ENCODE measurements around the gene KRT80. TPM values are rescaled to one million over a fixed set of nuclear protein-coding genes. Genes with fewer than 3 reads are reported as not detected.

KRT80 gene
- total and polyA plus RNA-seq, 2 donors (not counting 3 experiments of a cell fraction or from before 2014, with no cell fraction given) = 13.6 to 23.7 TPM

DNA sequence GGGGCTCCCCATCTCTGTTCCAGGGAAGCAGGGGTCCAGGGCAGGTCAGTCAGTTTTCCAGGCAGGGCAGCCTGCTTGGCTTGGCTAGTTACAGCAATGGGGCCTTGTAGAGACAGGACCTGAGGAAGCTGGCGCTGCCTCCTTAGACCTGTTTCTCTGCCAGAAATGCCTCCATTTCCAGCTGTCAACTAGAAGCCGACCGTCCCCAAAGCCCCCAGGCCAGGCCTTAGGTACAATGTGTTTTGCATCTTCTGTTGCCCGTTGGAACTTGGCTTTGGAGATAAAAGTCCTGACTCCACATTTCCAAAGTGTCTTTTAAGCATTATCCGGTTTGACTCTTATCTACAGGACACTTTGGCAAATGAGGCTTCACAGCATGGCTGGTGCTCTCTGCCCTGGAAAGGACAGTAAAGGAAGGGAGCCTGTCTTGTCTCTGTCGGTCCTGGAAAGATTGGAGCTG is 42.6 kb downstream of the KRT80 start:
- H3K79me2 ChIP-seq (ENCODE audit: control insufficient read depth, insufficient read depth, low read length) = no peaks in the 10 kb centered on the region
- no peaks in the 10 kb centered on the region for H4K20me1 ChIP-seq (replicated peaks; ENCODE audit: control insufficient read depth, extremely low read depth, insufficient read depth, low read length)
- dilution Hi-C loops (cut with MboI; ENCODE audit: extremely low pct_ligation_motif_present, low sequenced_read_pairs) = no loop called here
- H3K27me3 ChIP-seq (ENCODE audit: control insufficient read depth in 2 of 2, insufficient read depth in 2 of 2, low read length in 2 of 2) = no peaks in the 10 kb centered on the region
- H3K36me3 ChIP-seq (ENCODE audit: control insufficient read depth in 2 of 2, extremely low read depth in 1 of 2, insufficient read depth in 2 of 2, low read length in 2 of 2) = no peaks in the 10 kb centered on the region
- intact Hi-C loops (cut with micrococcal nuclease) = no loop called here
- FAIRE-seq (peak; percentile 12), DNase-seq (ENCODE audit: low read depth, low spot score) (no peak)
- H3K4me2 ChIP-seq (ENCODE audit: insufficient read depth, low read length) = no peak overlapping the region
- POLR2A ChIA-PET = no interaction called here
- no peak overlapping the region for H3K27ac ChIP-seq (ENCODE audit: insufficient read depth, low read depth, low read length)
- H3K4me3 ChIP-seq (replicated peaks in 1 of 3; ENCODE audit: insufficient read depth in 1 of 3, low read depth in 1 of 3, low read length in 3 of 3) = no peak overlapping the region
- CTCF ChIA-PET = interaction anchor here (1.2 to 1.8 kb wide), 3 partner anchors 9 to 721 kb away, joined by 3 to 6 read pairs (median 4); no protein-coding TSS in a partner anchor
- H3K9me3 ChIP-seq (replicated peaks; ENCODE audit: control insufficient read depth, insufficient read depth, low read length) = no peaks in the 10 kb centered on the region
- TF ChIP-seq FOS (IDR thresholded peaks at IDR 0.05; ENCODE audit: borderline replicate concordance, insufficient read depth, low read length) (no peak), MYC (IDR thresholded peaks at IDR 0.05; ENCODE audit: low read depth, low read length) (no peak), EZH2 (IDR thresholded peaks at IDR 0.05; ENCODE audit: borderline replicate concordance, low read depth, low read length, severe bottlenecking) (no peak), GATA2 (IDR thresholded peaks at IDR 0.05; ENCODE audit: insufficient read depth, insufficient read length, low read depth, low read length) (no peak), POLR2A (IDR thresholded peaks at IDR 0.05; ENCODE audit: low read depth, low read length) (no peak), POLR2AphosphoS5 (IDR thresholded peaks at IDR 0.05; ENCODE audit: insufficient read depth, low read depth, low read length) (no peak), JUN (IDR thresholded peaks at IDR 0.05; ENCODE audit: borderline replicate concordance, insufficient read depth, insufficient read length, low read depth) (no peak)
- TF ChIP-seq, protein P1, sequence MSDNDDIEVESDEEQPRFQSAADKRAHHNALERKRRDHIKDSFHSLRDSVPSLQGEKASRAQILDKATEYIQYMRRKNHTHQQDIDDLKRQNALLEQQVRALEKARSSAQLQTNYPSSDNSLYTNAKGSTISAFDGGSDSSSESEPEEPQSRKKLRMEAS (IDR thresholded peaks at IDR 0.05; ENCODE audit: insufficient read depth, insufficient read length) = no peak
- TF ChIP-seq, protein P2, sequence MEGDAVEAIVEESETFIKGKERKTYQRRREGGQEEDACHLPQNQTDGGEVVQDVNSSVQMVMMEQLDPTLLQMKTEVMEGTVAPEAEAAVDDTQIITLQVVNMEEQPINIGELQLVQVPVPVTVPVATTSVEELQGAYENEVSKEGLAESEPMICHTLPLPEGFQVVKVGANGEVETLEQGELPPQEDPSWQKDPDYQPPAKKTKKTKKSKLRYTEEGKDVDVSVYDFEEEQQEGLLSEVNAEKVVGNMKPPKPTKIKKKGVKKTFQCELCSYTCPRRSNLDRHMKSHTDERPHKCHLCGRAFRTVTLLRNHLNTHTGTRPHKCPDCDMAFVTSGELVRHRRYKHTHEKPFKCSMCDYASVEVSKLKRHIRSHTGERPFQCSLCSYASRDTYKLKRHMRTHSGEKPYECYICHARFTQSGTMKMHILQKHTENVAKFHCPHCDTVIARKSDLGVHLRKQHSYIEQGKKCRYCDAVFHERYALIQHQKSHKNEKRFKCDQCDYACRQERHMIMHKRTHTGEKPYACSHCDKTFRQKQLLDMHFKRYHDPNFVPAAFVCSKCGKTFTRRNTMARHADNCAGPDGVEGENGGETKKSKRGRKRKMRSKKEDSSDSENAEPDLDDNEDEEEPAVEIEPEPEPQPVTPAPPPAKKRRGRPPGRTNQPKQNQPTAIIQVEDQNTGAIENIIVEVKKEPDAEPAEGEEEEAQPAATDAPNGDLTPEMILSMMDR (IDR thresholded peaks at IDR 0.05; ENCODE audit: extremely low read depth in 1 of 2, insufficient read depth in 1 of 2, low read depth in 1 of 2, low read length in 2 of 2) = no peak
- H2AFZ ChIP-seq (ENCODE audit: low read depth, low read length) = peak overlapping the region; percentile 7
- H3K9ac ChIP-seq (replicated peaks; ENCODE audit: extremely low read depth, insufficient read depth, low read length) = no peak overlapping the region
- no TSS peak for BruUV-seq (replicated peaks)
- peaks cover 25% of the 10 kb centered on the region for H3K4me1 ChIP-seq (ENCODE audit: control insufficient read depth, extremely low read depth, insufficient read depth, low read length)
- no peaks in the 10 kb centered on the region for H3K9me1 ChIP-seq (replicated peaks; ENCODE audit: control insufficient read depth, extremely low read depth, insufficient read depth, low read length)

Measured in endothelial cell of umbilical vein (primary cell).